ENCODE measurements around the gene SRRM2. TPM values are rescaled to one million over a fixed set of nuclear protein-coding genes. Genes with fewer than 3 reads are reported as not detected.

SRRM2 gene
- total RNA-seq, 1 experiment from 2014 or later, result 746 TPM

DNA sequence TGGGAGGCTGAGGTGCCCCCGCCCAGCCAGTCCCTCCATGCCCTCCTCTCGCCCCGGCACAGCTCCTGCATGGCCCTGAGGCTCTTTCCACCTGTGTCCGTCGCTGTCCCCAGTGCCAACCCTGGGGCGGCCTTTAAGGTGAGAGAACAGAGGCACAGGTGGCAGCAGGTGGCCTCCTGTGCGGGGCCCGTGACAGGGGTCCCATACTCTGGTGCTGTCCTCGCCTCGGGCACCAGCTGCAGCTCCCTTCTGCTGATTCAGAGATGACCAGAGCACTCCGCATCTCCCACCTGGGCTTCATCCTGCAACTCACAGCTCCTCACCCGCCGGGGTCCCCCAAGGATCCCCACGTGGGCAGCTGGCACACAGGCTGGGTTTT lies 40.4 kb upstream of the SRRM2 start:
- BruUV-seq (replicated peaks), result no TSS peak
- intact Hi-C loops (cut with micrococcal nuclease; ENCODE audit: unreplicated experiment), result no loop called here

DNA sequence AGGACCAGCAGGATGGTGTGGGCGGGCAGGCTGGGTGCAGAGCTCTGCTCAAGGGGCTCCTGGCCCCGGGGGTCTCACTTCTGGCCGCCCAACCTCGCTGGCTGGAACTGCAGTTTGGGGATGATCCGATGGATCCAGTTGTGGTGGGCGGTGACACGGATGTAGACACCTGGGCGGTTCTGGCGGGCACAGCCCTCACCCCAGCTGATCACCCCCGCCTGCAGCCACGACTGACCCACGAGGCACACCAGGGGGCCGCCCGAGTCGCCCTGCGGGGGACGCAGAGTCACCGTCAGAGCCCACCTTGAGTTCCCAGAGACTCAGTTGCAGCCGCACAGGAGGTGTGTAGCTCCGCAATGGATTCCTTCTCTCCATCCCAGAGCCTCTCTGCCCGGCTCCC lies 39.9 kb upstream of the SRRM2 start:
- H4K20me1 ChIP-seq (ENCODE audit: insufficient read depth), result no peaks in the 10 kb centered on the region
- DNase-seq, result no peak
- intact Hi-C loops (cut with micrococcal nuclease; ENCODE audit: unreplicated experiment), result no loop called here
- no peak overlapping the region for H3K4me2 ChIP-seq
- H3K27me3 ChIP-seq (ENCODE audit: insufficient read depth, low read depth), result no peaks in the 10 kb centered on the region
- H3F3A ChIP-seq (ENCODE audit: insufficient read depth, low read depth), result no peaks in the 10 kb centered on the region; the same call in 1 of the 2 replicates
- no peaks in the 10 kb centered on the region for H3K4me1 ChIP-seq (replicated peaks; ENCODE audit: insufficient read depth)
- ChIA-PET POLR2A (ENCODE audit: unreplicated experiment) (no interaction called here), CTCF (no interaction called here)
- no peak overlapping the region for H2AFZ ChIP-seq
- no TSS peak for BruUV-seq (replicated peaks)
- H3K79me2 ChIP-seq (ENCODE audit: low read depth), result no peaks in the 10 kb centered on the region
- no peak overlapping the region for H3K27ac ChIP-seq
- no peaks in the 10 kb centered on the region for H3K9me2 ChIP-seq (ENCODE audit: insufficient read depth)
- no peak for TF ChIP-seq EZH2 (IDR thresholded peaks at IDR 0.05; ENCODE audit: low read depth)
- TF ChIP-seq, protein P1, sequence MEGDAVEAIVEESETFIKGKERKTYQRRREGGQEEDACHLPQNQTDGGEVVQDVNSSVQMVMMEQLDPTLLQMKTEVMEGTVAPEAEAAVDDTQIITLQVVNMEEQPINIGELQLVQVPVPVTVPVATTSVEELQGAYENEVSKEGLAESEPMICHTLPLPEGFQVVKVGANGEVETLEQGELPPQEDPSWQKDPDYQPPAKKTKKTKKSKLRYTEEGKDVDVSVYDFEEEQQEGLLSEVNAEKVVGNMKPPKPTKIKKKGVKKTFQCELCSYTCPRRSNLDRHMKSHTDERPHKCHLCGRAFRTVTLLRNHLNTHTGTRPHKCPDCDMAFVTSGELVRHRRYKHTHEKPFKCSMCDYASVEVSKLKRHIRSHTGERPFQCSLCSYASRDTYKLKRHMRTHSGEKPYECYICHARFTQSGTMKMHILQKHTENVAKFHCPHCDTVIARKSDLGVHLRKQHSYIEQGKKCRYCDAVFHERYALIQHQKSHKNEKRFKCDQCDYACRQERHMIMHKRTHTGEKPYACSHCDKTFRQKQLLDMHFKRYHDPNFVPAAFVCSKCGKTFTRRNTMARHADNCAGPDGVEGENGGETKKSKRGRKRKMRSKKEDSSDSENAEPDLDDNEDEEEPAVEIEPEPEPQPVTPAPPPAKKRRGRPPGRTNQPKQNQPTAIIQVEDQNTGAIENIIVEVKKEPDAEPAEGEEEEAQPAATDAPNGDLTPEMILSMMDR (conservative IDR thresholded peaks at IDR 0.05), result no peak
- H3K9me3 ChIP-seq (ENCODE audit: insufficient read depth, low read depth), result no peaks in the 10 kb centered on the region
- no peak overlapping the region for H3K4me3 ChIP-seq
- no peaks in the 10 kb centered on the region for H3K36me3 ChIP-seq (ENCODE audit: low read depth)

More for the DNA sequence above, 40.4 kb upstream of the SRRM2 start:
- Histone ChIP-seq H3K4me1 (replicated peaks; ENCODE audit: insufficient read depth) (no peaks in the 10 kb centered on the region), H3K36me3 (ENCODE audit: low read depth) (no peaks in the 10 kb centered on the region), H3F3A (ENCODE audit: insufficient read depth, low read depth) (no peaks in the 10 kb centered on the region; the same call in 1 of the 2 replicates), H3K4me3 (no peak overlapping the region), H4K20me1 (ENCODE audit: insufficient read depth) (no peaks in the 10 kb centered on the region), H3K79me2 (ENCODE audit: low read depth) (no peaks in the 10 kb centered on the region), H3K4me2 (no peak overlapping the region), H3K9me2 (ENCODE audit: insufficient read depth) (no peaks in the 10 kb centered on the region), H3K27me3 (ENCODE audit: insufficient read depth, low read depth) (no peaks in the 10 kb centered on the region), H2AFZ (no peak overlapping the region), H3K27ac (no peak overlapping the region), H3K9me3 (ENCODE audit: insufficient read depth, low read depth) (no peaks in the 10 kb centered on the region)
- TF ChIP-seq, protein P1 (conservative IDR thresholded peaks at IDR 0.05), result no peak
- no peak for TF ChIP-seq EZH2 (IDR thresholded peaks at IDR 0.05; ENCODE audit: low read depth)
- CTCF ChIA-PET, result no interaction called here
- POLR2A ChIA-PET (ENCODE audit: unreplicated experiment), result no interaction called here
- DNase-seq, result no peak

DNA sequence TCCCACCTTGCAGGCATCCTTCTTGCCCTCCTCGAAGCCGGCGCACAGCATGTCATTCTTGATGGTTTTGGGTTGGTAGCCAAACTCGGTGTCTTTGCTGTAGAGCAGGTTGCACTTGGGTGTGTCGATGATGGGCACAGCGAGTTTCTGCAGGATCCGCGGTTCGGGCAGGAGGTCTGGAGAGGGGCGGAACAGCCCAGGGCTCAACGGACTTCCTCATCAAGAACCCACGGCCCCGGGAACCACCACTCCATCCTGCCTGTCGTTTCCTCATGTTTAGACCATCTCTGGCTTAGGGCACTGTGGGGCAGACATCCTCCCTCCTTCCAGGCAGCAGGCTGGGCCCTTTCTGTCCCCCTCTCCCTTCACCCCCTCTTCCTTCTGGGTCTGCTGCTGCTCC lies 38.9 kb upstream of the SRRM2 start:
- H4K20me1 ChIP-seq (ENCODE audit: insufficient read depth), result no peaks in the 10 kb centered on the region; the same call in 1 of the 2 replicates
- DNase-seq, result no peak
- H3K9me3 ChIP-seq (ENCODE audit: insufficient read depth, low read depth), result no peaks in the 10 kb centered on the region
- H3K27me3 ChIP-seq (ENCODE audit: insufficient read depth, low read depth), result no peaks in the 10 kb centered on the region
- no peaks in the 10 kb centered on the region for H3K36me3 ChIP-seq (ENCODE audit: low read depth)
- no peak overlapping the region for H3K27ac ChIP-seq
- peaks cover 3% of the 10 kb centered on the region for H3K4me1 ChIP-seq (replicated peaks; ENCODE audit: insufficient read depth)
- no peak for TF ChIP-seq EZH2 (IDR thresholded peaks at IDR 0.05; ENCODE audit: low read depth)
- no peak overlapping the region for H3K4me2 ChIP-seq
- ChIA-PET POLR2A (ENCODE audit: unreplicated experiment) (no interaction called here), CTCF (no interaction called here)
- intact Hi-C loops (cut with micrococcal nuclease; ENCODE audit: unreplicated experiment), result no loop called here
- no TSS peak for BruUV-seq (replicated peaks)
- H3K9me2 ChIP-seq (ENCODE audit: insufficient read depth), result no peaks in the 10 kb centered on the region
- no peak overlapping the region for H2AFZ ChIP-seq
- H3F3A ChIP-seq (ENCODE audit: insufficient read depth, low read depth), result peaks cover under 1% of the 10 kb centered on the region; the same call in 1 of the 2 replicates
- no peak overlapping the region for H3K4me3 ChIP-seq
- H3K79me2 ChIP-seq (ENCODE audit: low read depth), result 0 out of 2 replicates have a peak, but pooled peaks cover 2% of the 10 kb centered on the region

Data from PC-9 (cell line).